HepG2 (cell line): ENCODE results near the gene PDZD2.

Experiments used
- EP300 ChIP-seq, 3 experiments: sonication (generic) in 1 of 3; formaldehyde crosslinking in 1 of 3; IDR thresholded peaks; 2 replicates each; pipeline versions ENCODE4 v1.5.1 to v1.6.1; 2011 to 2020; ENCODE audit warnings: low read depth in 2 of 3, low read length in 2 of 3, borderline replicate concordance in 1 of 3, improper control_type of control experiment in 1 of 3, mild to moderate bottlenecking in 1 of 3, missing genetic modification reagents in 1 of 3, moderate library complexity in 1 of 3
- FOXJ3 ChIP-seq: sonication (generic); formaldehyde crosslinking; IDR thresholded peaks from 2 replicates; pipeline ENCODE4 v1.4.0; 2020; ENCODE audit warnings: missing genetic modification reagents, mild to moderate bottlenecking, borderline replicate concordance
- FOXM1 ChIP-seq: sonication (generic); formaldehyde crosslinking; IDR thresholded peaks from 2 replicates; pipeline ENCODE4 v1.5.0; 2020; ENCODE audit warnings: missing genetic modification reagents
- JUN ChIP-seq: sonication (generic); formaldehyde crosslinking; IDR thresholded peaks from 2 replicates; pipeline ENCODE4 v1.4.0; 2020; ENCODE audit warnings: mild to moderate bottlenecking, missing genetic modification reagents
- JUNB ChIP-seq: sonication (generic); formaldehyde crosslinking; IDR thresholded peaks from 2 replicates; pipeline ENCODE4 v1.8.0; 2022; ENCODE audit warnings: missing genetic modification reagents, mild to moderate bottlenecking, borderline replicate concordance
- POLR2A ChIP-seq, 2 experiments: IDR thresholded peaks; 2 replicates each; pipeline ENCODE4 v1.6.1; 2011; ENCODE audit warnings: low read depth in 2 of 2, low read length in 2 of 2, mild to moderate bottlenecking in 1 of 2, moderate library complexity in 1 of 2; ENCODE audit not compliant: insufficient read depth in 1 of 2
- REST ChIP-seq, 2 experiments: IDR thresholded peaks; 2 replicates each; pipeline ENCODE4 v1.6.1; 2011 to 2012; ENCODE audit warnings: low read length in 2 of 2, borderline replicate concordance in 1 of 2, low read depth in 1 of 2, mild to moderate bottlenecking in 1 of 2, moderate library complexity in 1 of 2
- ZNF790 ChIP-seq: sonication (generic); formaldehyde crosslinking; IDR thresholded peaks from 2 replicates; pipeline ENCODE4 v1.8.0; 2022; ENCODE audit warnings: missing genetic modification reagents, mild to moderate bottlenecking, borderline replicate concordance

- no peak for TF ChIP-seq REST (IDR thresholded peaks at IDR 0.05; ENCODE audit: borderline replicate concordance in 1 of 2, low read depth in 1 of 2, low read length in 2 of 2)
- no peak for TF ChIP-seq ZNF790 (CRISPR knock-in tag)
- no peak for TF ChIP-seq FOXM1 (CRISPR knock-in tag)
- no peak for TF ChIP-seq JUNB (CRISPR knock-in tag)
- no peak for TF ChIP-seq FOXJ3 (CRISPR knock-in tag)
- no peak for TF ChIP-seq POLR2A (IDR thresholded peaks at IDR 0.05; ENCODE audit: insufficient read depth in 1 of 2, low read depth in 2 of 2, low read length in 2 of 2)
- TF ChIP-seq JUN, result no peak
- TF ChIP-seq EP300 (IDR thresholded peaks at IDR 0.05; ENCODE audit: low read depth in 2 of 2, low read length in 2 of 2), result no peak
- no peak for TF ChIP-seq EP300 (CRISPR knock-in tag; IDR thresholded peaks at IDR 0.05; ENCODE audit: borderline replicate concordance)
Measured at GRCh38 chr5:32043105-32043504, 404.2 kb downstream of the PDZD2 start.
